Fibroblast of lung (primary cell): ENCODE results near the gene PPP1R18.

Experiments used
- CTCF ChIP-seq, 2 donors: IDR thresholded peaks in 1 of 2; conservative IDR thresholded peaks in 1 of 2; 1 replicate in 1 of 2; 2 replicates in 1 of 2; pipeline ENCODE4 v1.5.1; 2011 to 2012; ENCODE audit warnings: low read length in 2 of 2, control low read depth in 1 of 2, inconsistent platforms in 1 of 2, low read depth in 1 of 2, mild to moderate bottlenecking in 1 of 2
- EZH2 ChIP-seq: IDR thresholded peaks from 2 replicates; pipeline ENCODE4 v1.5.1; 2012; ENCODE audit warnings: low read length, control low read depth, mild to moderate bottlenecking; ENCODE audit errors: missing control alignments

- TF ChIP-seq EZH2 (no peak), CTCF (conservative IDR thresholded peaks at IDR 0.05 in 1 of 2, IDR thresholded peaks at IDR 0.05 in 1 of 2; ENCODE audit: low read depth in 1 of 2, low read length in 2 of 2) (no peak)
These were observed 638 bp upstream of the PPP1R18 start for GRCh38 chr6:30686908-30687658.
